ENCODE results near the gene GNA15. TPM values are rescaled to one million over a fixed set of nuclear protein-coding genes. Genes with fewer than 3 reads are reported as not detected.

Gene GNA15
- total RNA-seq, 3 donors from 2014 or later = 7.8 to 16.2 (median 8.5) TPM

DNA sequence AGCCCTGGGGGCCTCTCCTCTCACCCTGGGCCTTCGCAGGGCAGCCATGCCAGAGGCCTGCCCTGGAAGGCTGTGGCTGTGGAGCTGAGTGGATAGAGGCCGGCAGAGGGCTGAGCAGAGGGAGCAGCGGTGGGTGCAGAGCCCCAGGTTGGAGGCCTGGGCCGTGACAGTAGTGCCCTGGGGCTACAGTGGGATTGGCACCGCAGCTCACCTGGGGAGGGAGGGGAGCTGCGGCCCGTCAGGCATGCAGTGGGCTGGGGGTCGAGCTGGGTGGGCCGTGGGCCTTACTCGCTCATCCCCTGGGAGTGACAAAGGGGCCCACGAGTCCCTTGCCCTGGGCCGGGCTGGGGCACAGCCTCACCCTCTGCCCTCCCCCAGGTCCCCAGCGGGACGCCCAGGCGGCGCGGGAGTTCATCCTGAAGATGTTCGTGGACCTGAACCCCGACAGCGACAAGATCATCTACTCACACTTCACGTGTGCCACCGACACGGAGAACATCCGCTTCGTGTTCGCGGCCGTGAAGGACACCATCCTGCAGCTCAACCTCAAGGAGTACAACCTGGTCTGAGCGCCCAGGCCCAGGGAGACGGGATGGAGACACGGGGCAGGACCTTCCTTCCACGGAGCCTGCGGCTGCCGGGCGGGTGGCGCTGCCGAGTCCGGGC lies 15.1 kb upstream of the GNA15 start:
- intact Hi-C loops (cut with DNase I; ENCODE audit: low total_unique reads) = no loop called here
- Histone ChIP-seq H3K4me3 (no peak overlapping the region), H3K27ac (no peak overlapping the region), H3K9me3 (no peaks in the 10 kb centered on the region), H3K36me3 (no peaks in the 10 kb centered on the region), H3K4me1 (no peaks in the 10 kb centered on the region), H3K27me3 (no peaks in the 10 kb centered on the region)
- DNase-seq (ENCODE audit: low spot score in 2 of 2) = no peak
- TF ChIP-seq POLR2AphosphoS5 (IDR thresholded peaks at IDR 0.05) (no peak), POLR2A (IDR thresholded peaks at IDR 0.05) (no peak)
- TF ChIP-seq, protein P1, sequence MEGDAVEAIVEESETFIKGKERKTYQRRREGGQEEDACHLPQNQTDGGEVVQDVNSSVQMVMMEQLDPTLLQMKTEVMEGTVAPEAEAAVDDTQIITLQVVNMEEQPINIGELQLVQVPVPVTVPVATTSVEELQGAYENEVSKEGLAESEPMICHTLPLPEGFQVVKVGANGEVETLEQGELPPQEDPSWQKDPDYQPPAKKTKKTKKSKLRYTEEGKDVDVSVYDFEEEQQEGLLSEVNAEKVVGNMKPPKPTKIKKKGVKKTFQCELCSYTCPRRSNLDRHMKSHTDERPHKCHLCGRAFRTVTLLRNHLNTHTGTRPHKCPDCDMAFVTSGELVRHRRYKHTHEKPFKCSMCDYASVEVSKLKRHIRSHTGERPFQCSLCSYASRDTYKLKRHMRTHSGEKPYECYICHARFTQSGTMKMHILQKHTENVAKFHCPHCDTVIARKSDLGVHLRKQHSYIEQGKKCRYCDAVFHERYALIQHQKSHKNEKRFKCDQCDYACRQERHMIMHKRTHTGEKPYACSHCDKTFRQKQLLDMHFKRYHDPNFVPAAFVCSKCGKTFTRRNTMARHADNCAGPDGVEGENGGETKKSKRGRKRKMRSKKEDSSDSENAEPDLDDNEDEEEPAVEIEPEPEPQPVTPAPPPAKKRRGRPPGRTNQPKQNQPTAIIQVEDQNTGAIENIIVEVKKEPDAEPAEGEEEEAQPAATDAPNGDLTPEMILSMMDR (IDR thresholded peaks at IDR 0.05) = no peak

DNA sequence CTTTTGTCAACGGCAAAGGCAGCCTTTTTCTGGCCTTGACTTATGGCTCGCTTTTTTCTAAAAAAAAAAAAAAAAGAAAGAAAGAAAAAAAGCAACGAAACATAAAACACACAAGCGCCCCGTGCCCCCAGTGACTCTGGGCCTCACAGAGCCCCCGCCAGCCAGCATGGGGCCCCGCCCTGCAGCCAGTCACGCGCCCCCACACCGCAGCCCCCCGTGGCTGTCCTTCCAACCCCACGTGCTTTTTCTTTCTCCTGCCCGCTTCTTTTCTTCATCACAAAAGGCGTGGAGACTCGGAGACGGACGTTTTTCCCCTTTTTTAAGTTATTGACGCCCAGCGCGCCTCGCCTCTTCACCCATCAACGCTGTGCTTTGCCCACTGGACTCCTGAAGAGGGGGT lies 14.4 kb upstream of the GNA15 start:
- no peaks in the 10 kb centered on the region for H3K27me3 ChIP-seq
- DNase-seq (ENCODE audit: low spot score in 2 of 2) = no peak
- no peaks in the 10 kb centered on the region for H3K9me3 ChIP-seq
- no peaks in the 10 kb centered on the region for H3K4me1 ChIP-seq
- H3K36me3 ChIP-seq = no peaks in the 10 kb centered on the region
- no peak overlapping the region for H3K27ac ChIP-seq
- TF ChIP-seq, protein P1 (IDR thresholded peaks at IDR 0.05) = no peak
- no peak for TF ChIP-seq POLR2A (IDR thresholded peaks at IDR 0.05)
- no peak for TF ChIP-seq POLR2AphosphoS5 (IDR thresholded peaks at IDR 0.05)
- intact Hi-C loops (cut with DNase I; ENCODE audit: low total_unique reads) = no loop called here
- no peak overlapping the region for H3K4me3 ChIP-seq

DNA sequence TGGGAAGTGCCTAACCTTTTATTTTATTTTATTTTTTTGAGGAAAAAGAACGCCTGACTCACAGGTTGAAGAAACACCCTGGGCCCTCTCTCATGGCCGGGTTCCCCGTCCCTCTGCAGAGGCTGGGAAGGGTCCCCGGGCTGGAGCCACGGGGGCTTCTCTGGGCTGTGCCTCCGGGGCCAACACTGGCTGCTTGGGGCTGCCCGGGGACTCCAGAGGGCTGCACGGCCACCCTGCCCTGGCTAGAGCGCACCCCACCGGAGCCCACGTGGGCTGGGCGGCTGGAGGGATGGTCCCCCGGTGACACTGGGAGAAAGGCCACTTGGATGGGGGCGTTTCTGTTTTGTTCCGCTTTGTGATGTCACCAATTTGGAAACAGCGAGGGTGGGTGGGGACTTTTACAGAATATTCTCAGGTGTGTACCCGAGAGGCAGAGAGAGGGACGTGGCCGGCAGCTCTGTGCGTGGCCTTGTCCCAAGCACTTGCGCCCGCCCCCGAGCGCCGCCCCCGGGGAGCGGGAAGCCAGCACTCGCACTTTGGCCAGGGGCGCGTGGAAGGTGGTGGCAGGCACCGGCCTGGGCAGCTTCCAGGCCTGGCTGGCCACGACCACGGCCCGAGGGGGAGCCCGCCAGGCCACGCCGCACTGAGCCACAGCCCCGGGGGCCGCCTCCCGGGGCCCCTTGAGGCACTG lies 13.9 kb upstream of the GNA15 start:
- no peak for TF ChIP-seq POLR2AphosphoS5 (IDR thresholded peaks at IDR 0.05)
- TF ChIP-seq, protein P1 (IDR thresholded peaks at IDR 0.05) = no peak
- no peak for TF ChIP-seq POLR2A (IDR thresholded peaks at IDR 0.05)
- H3K4me3 ChIP-seq = no peak overlapping the region
- no peaks in the 10 kb centered on the region for H3K4me1 ChIP-seq
- no peak for DNase-seq (ENCODE audit: low spot score in 2 of 2)
- intact Hi-C loops (cut with DNase I; ENCODE audit: low total_unique reads) = no loop called here
- H3K36me3 ChIP-seq = no peaks in the 10 kb centered on the region
- no peak overlapping the region for H3K27ac ChIP-seq
- H3K27me3 ChIP-seq = no peaks in the 10 kb centered on the region
- no peaks in the 10 kb centered on the region for H3K9me3 ChIP-seq

DNA sequence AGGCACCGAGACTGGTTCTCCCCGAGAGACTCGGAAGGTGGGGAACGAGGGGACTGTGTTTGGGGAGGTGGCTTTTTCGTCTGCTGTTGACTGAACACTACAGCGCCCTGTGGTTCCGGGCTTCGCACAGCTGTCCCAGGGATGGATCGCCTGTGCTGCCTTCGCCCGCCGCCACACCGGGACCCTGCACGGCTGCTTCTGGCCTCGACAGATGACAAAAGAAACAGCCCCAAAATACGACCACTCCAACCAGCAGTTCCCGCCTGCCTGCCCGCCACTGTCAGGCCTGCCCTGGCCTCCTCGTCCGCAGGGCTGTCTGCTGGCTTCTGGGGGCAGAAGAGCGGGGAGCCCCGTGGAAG lies 13.3 kb upstream of the GNA15 start:
- no peaks in the 10 kb centered on the region for H3K4me1 ChIP-seq
- intact Hi-C loops (cut with DNase I; ENCODE audit: low total_unique reads) = no loop called here
- H3K4me3 ChIP-seq = no peak overlapping the region
- H3K36me3 ChIP-seq = no peaks in the 10 kb centered on the region
- no peaks in the 10 kb centered on the region for H3K27me3 ChIP-seq
- H3K9me3 ChIP-seq = no peaks in the 10 kb centered on the region
- no peak for DNase-seq (ENCODE audit: low spot score in 2 of 2)
- H3K27ac ChIP-seq = no peak overlapping the region
- TF ChIP-seq POLR2AphosphoS5 (IDR thresholded peaks at IDR 0.05) (no peak), POLR2A (IDR thresholded peaks at IDR 0.05) (no peak)
- TF ChIP-seq, protein P1 (IDR thresholded peaks at IDR 0.05) = no peak

DNA sequence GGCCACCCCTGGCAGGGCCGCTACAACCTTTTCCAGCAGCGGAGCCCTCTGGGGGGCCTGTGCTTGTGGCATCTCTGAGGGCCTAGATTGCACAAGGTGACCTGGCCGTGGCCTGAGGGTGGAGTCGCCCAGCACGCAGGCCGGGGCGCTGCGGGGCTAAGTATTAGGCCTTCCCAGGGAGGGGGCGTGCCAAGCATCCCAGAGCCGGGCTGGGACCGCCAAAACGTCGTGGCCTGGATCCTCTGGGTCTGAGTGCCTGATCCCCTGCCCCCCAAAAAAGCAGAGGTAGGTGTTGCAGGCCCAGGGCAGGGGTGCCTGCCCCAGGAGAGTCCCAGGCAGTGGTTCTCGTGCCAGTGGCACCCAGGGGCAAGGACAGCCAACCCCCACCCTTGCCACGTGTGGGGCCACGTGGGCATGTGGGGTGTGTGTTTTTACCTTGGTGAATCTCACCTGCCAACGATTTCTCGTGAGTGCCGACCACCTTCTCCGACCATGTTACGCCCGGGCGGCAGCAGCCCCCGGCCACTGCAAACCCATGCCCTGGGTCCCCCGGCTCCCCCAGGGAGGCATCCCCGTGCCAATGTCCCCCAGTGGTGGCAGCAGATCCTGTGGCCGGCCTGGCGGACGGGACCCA lies 12.6 kb upstream of the GNA15 start:
- no peak for DNase-seq (ENCODE audit: low spot score in 2 of 2)
- no peak overlapping the region for H3K4me3 ChIP-seq
- intact Hi-C loops (cut with DNase I; ENCODE audit: low total_unique reads) = no loop called here
- H3K4me1 ChIP-seq = no peaks in the 10 kb centered on the region
- H3K27me3 ChIP-seq = no peaks in the 10 kb centered on the region
- no peak for TF ChIP-seq POLR2AphosphoS5 (IDR thresholded peaks at IDR 0.05)
- TF ChIP-seq, protein P1 (IDR thresholded peaks at IDR 0.05) = no peak
- TF ChIP-seq POLR2A (IDR thresholded peaks at IDR 0.05) = no peak
- H3K27ac ChIP-seq = no peak overlapping the region
- H3K9me3 ChIP-seq = no peaks in the 10 kb centered on the region
- H3K36me3 ChIP-seq = no peaks in the 10 kb centered on the region

All from breast epithelium (tissue), 4 donors.